ENCODE measurements around the gene NAP1L4.
"Not testable (repeated sequence)": the region's sequence is repeated elsewhere in the genome, so short reads cannot be mapped to it uniquely, and the experiment has no call there.

NAP1L4 gene

DNA sequence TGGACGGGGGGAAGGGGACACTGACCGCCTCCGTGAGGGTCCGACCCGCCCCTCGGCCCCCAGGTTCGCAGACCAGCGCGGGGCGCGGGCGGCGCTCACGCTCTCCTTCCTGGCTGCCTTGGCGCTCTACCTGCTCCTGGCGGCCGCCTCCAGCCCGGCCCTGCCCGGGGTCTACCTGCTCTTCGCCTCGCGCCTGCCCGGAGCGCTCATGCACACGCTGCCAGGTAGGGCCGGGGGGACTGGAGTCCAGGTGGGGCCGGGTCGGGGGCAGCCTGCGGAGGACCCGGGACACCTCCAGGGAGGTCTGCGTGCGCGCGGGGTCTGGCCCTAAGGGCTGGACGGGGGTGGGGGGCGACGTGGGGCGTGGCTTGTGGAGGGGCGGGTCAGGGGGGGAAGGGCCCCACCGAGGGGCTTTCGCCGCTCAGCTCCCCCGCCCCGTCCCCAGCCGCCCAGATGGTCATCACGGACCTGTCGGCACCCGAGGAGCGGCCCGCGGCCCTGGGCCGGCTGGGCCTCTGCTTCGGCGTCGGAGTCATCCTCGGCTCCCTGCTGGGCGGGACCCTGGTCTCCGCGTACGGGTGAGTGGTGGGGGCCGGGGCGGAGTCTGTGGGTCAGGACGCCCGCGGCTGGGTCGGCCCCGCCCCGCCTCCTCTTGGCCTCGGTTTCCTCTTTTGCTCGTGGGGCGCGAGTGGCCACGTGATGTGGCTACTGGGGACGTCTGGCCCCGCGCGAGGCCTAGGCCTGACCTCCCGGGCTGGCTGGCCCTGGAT, 82.8 kb downstream of the NAP1L4 start:
- no peak for DNase-seq (ENCODE audit: low read depth in 2 of 2)

- no peak for DNase-seq (ENCODE audit: low read depth in 2 of 2)
Measured at GRCh38 chr11:2908130-2908529, 84.0 kb downstream of the NAP1L4 start.

- DNase-seq (ENCODE audit: low read depth in 2 of 2) = not testable (repeated sequence)
Measured at GRCh38 chr11:2905299-2905698, 86.8 kb downstream of the NAP1L4 start.

DNA sequence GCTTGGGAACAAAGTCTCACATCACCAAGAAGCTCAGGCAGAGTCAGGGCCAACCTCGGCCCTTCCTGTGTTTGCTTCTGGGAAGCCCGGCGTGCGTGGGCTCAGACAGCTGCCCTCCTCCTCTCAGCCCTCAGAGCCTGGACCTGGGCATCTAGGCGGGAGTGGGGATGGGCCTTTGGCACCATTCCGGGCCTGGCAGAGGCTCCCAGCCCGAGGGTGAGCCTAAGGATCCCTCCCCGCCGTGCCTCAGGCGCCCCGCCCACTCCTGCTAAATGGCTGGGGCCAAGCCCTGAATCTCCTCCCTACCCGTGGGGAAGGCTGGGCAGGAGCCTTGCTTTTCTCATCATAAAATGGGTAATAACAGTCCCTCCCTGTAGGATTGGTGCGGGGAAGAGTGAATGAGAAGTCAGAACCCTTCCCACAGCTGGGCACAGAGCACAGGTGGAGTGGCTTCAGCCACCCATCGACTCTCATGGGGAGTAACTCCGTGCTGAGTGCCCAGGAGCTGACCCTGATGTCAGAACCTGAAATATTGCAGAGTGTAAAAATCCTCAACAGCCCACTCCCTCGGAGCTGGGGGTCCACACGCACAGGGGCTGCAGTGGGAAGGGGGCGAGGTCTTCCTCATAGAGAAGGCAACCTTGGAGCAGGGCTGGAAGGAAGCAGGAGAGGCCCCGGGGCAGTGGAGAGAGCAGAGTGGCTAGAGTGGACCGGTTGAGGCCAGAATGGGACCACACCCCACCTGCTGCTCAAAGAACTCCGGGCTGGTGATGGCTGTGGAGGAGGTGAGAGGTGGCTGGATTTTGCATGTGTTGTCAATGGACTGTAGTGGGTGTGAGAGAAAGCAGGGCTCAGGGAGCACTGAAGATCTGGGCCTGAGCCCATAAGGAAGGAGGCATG, 87.7 kb downstream of the NAP1L4 start:
- DNase-seq (ENCODE audit: low read depth in 2 of 2) = no peak

GRCh38 chr11:2903672-2904011, 88.5 kb downstream of the NAP1L4 start:
- DNase-seq (ENCODE audit: low read depth in 2 of 2) = no peak

DNA sequence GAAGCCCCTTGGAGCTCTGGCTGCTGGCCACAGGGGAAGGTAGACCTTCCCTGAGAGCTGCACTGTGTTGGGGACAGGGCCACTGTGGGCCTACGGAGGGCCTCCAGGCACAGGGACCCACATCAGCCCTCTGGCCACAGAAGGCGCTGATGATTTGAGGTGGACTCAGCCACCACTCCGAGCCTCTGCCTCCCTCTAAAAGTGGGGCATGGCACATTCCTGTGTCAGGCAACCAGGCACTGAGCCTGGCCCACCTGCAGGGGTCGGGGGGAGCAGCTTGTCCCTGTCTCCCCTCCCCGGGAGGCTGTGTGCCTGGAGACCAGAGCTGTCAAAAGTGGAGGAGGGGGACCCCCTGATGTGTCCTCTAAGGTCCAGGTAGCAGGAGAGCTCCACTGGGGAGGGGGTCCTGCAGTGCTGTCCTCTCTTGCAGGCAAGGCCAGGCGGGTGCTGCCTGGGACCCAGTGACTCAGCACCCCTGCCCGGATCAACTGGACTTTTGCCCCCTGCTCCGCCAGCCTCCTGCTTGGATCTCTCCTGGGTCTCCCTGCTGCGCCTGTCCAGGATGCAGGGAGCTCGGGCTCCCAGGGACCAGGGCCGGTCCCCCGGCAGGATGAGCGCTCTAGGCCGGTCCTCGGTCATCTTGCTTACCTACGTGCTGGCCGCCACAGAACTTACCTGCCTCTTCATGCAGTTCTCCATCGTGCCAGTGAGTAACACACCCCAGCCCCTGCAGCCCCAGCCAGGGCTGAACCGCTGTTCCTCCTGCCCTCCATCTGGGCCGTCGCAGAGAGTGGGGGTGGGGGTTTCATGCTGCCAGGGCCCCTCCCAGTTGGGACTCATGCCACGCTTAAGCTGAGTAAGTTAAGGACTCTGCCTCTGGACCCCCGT, 89.1 kb downstream of the NAP1L4 start:
- DNase-seq (ENCODE audit: low read depth in 2 of 2) = no peak

DNA sequence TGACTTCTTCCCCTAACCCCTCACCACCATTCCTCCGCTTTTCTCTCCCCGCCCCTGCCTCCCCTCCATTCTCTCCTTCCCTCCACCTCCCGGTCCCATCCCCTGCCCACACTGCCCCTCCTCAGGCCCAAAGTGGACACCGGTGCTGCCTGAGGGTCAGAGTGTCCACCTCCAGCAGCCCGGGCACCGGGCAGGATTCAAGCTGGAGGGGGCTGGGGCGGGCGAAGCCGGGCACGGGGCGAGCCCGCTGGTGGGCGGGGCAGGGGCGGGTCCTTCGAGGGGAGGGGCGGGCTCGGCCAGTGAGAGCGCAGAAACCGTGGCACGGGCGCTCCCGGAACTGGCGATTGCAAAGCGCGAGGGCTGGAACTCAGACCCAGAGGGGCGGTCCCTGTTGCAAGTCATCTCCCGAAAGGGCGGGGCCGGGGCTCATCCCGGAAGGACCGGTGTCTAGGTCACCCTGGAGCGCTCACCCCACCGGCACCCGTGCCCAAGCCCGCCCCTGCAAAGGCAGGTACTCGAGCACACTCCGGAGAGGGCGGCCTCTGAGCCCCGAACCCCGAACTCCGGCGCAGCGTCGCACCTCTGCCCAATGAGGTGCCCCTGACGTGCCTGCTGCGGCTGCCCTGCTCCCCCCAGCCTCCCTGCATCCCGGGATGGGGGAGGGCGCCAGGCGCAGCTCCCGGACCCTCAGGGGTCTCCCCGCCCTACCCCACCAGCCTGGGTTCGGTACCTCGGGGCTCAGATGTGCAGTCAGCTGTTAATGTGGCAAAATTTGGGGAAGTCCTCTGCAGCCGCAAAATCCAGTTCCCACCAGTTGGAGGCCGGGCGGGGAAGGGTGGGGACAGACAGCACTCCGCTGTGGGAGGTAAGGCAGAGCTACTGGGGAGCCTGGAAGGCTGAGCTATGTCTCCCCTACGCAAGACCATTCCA, 90.0 kb downstream of the NAP1L4 start:
- peak; percentile 92 to 93 for DNase-seq (ENCODE audit: low read depth in 2 of 2)

GRCh38 chr11:2901196-2901796, 90.8 kb downstream of the NAP1L4 start:
- no peak for DNase-seq (ENCODE audit: low read depth in 2 of 2)

DNA sequence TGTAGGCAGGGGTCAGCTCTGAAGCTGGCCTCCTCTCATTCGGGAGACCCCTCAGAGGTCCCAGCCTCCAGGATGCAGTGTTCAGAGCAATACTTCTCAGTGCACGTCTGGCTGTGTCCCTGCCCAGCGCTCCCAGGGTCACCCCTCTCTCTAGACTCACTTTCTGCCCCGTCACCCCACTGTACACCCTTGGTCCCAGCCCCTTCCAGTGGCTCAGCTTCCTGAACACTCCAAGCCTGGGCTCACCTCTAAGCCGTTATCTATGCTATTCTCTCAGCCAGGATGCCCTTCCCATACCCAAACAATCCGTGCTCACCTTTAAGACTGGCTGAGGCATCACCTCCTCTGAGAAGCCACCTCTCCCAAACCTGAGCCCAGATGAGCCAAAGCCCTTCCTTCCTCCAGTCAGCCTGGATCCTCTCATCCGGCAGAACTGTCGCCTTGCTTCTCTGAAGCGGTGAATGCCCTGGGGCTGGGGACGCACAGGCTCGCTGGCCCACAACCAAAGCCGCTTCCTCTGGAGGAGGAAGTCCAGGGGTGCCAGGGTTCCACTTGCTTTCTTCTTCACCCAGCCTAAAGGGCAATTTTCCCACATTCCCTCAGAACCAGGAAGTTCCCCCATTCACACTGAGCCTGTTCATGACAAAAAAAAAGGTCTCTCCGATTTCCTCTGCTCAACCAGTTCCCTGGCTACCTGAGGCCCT, 92.9 kb downstream of the NAP1L4 start:
- DNase-seq (ENCODE audit: low read depth in 2 of 2) = no peak

DNA sequence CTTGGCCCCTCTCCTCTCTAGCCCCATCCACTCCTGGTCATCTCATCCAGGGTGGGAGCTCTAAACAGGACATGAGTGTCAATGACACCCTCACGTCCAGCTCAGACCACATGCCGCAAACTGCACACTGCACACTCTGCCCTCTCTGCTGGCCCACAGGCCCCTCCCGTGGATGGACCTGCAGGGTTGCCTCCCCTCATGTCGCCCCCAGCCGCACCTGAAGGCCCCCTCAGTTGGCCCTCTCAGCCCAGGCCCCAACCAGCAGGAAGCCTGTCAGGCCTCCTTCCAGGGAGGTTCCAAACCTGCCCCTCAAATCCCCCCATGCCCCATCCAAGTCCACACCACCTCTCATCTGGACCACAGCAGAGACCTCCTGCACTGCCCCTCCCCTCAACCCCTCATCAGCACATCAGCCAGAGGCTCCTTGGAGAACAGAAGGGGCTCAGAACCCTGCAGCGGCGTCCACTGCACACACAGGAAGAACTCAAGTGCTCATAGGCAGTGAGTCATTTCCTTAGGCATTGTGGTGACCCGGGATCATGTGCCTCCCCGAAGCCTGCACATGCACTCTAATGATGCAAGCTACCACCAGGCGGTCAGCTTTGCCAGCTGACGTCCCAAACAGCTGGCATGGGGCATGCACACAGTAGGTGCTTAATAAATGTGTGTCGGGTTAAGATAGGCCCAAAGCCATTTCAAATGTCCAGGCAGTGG, 93.6 kb downstream of the NAP1L4 start:
- DNase-seq (ENCODE audit: low read depth in 2 of 2) = peak; percentile 38 to 44

DNA sequence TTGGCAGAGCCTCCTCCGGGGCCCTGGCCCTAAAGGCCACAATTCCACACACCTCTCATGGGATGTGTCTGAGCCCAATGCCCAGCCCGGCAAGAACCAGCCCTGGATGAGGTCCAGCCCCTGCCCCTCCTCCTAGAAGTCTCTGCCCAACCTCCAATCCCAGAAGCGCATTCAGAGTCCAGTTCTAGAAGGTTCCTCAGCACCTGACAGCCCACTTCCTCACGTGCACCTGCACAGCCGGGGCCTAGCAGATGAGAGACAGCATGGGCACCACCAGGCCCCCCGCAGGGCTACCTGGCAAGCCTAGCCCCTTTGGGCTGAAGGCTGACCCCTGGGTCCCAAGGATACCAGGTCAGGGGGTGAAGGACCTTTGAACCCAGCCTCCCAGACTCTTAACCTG, 95.1 kb downstream of the NAP1L4 start:
- DNase-seq (ENCODE audit: low read depth in 2 of 2) = no peak

DNA sequence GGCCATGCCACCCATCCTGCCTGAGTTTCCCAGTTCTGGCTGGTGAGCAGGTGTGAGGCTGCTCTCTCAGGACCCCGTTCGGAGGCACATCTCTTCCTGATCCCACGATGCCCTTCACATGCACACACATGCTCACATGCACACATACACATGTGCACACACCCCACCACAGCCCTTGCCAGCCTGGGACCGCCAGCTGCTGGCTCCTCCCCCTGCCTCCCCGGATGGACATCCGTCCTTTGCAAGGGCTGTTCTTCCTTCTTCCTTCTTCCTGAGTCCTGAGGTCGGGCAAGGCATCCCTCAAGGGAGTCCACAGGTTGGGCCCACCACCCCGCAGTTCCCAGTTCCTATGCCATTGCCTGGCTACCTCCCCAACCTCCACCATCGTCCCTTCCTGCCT, 96.1 kb downstream of the NAP1L4 start:
- DNase-seq (ENCODE audit: low read depth in 2 of 2) = no peak
